MCF 10A (cell line): Measurements from ENCODE around the gene CORIN. TPM values are rescaled to one million over a fixed set of nuclear protein-coding genes. Genes with fewer than 3 reads are reported as not detected.
A peak's percentile ranks its signal among the peaks of the same experiment; 100 is the strongest.

Experiments used
- BruUV-seq: library from RNA; stranded (reverse); fragments of 400-500 nt; replicated peaks from 2 replicates; lab custom pipeline; 2021; lab: Mats Ljungman, UMichigan
- CTCF ChIA-PET: fragments of 300-600 bp; sonication (Branson Sonifier 250); formaldehyde crosslinking; extraction: SDS; loops from one replicate; lab custom pipeline; 2021; ENCODE audit warnings: antibody characterized with exemption, inconsistent platforms; lab: Yijun Ruan, JAX
- POLR2A ChIA-PET: fragments of 300-600, 350-650 bp; sonication (Branson Sonifier 250); formaldehyde crosslinking; extraction: SDS; loops from one replicate; lab custom pipeline; 2020; ENCODE audit warnings: antibody characterized with exemption, inconsistent platforms; lab: Yijun Ruan, JAX
- DNase-seq: peaks from one replicate; pipeline ENCODE4 v3.0.0-alpha.2; 2018; ENCODE audit not compliant: unreplicated experiment
- H3K27ac Mint-ChIP-seq: one replicate; pipeline ENCODE4 v1.8.0; 2022; ENCODE audit warnings: mild to moderate bottlenecking, low read depth, mixed read lengths; ENCODE audit not compliant: unreplicated experiment
- H3K27me3 Mint-ChIP-seq: one replicate; pipeline ENCODE4 v1.8.0; 2022; ENCODE audit warnings: mixed read lengths; ENCODE audit not compliant: insufficient read depth, unreplicated experiment
- H3K36me3 Mint-ChIP-seq: one replicate; pipeline ENCODE4 v1.8.0; 2022; ENCODE audit warnings: mild to moderate bottlenecking, moderate library complexity, mixed read lengths; ENCODE audit not compliant: insufficient read depth, unreplicated experiment
- H3K4me1 Mint-ChIP-seq: one replicate; pipeline ENCODE4 v1.8.0; 2022; ENCODE audit warnings: mixed read lengths; ENCODE audit not compliant: insufficient read depth, unreplicated experiment
- H3K4me3 Mint-ChIP-seq: one replicate; pipeline ENCODE4 v1.8.0; 2022; ENCODE audit warnings: mild to moderate bottlenecking, moderate library complexity, mixed read lengths; ENCODE audit not compliant: unreplicated experiment
- H3K9me3 Mint-ChIP-seq: one replicate; pipeline ENCODE4 v1.8.0; 2022; ENCODE audit warnings: mixed read lengths; ENCODE audit not compliant: unreplicated experiment
- CTCF ChIP-seq: fragments of 200-600 bp; IDR thresholded peaks from one replicate; pipeline ENCODE4 v1.8.0; 2022; ENCODE audit warnings: antibody characterized with exemption, mild to moderate bottlenecking; ENCODE audit not compliant: unreplicated experiment
- intact Hi-C: fragments of 100-400 bp; cut with micrococcal nuclease; formaldehyde crosslinking; loops from 2 replicates; pipeline ENCODE4 v1.14.1; 2022
- total RNA-seq: library from RNA; stranded (reverse); gene quantifications from 2 replicates; pipeline ENCODE4 v1.2.3, GENCODE V29; 2022

CORIN gene
- total RNA-seq, 1 experiment from 2014 or later = 1.0 TPM

GRCh38 chr4:47842985-47843384 lies 5.1 kb upstream of the CORIN start:
- Mint-ChIP-seq H3K27ac (peak overlapping the region; percentile 19), H3K4me3 (no peak overlapping the region), H3K4me1 (no peaks in the 10 kb centered on the region), H3K9me3 (no peaks in the 10 kb centered on the region), H3K36me3 (peaks cover 35% of the 10 kb centered on the region), H3K27me3 (no peaks in the 10 kb centered on the region)
- ChIA-PET POLR2A (interaction anchor here (1.2 kb wide), 1 partner anchor 139 kb away, joined by 3 read pairs; no protein-coding TSS in a partner anchor), CTCF (interaction anchor here (4.5 kb wide), 1 partner anchor 138 kb away, joined by 39 read pairs; no protein-coding TSS in a partner anchor)
- TF ChIP-seq CTCF = no peak
- BruUV-seq = no TSS peak
- no peak for DNase-seq
- intact Hi-C loops = no loop called here

GRCh38 chr4:47840291-47840690 lies 2.4 kb upstream of the CORIN start:
- no peaks in the 10 kb centered on the region for H3K4me1 Mint-ChIP-seq
- H3K27me3 Mint-ChIP-seq = no peaks in the 10 kb centered on the region
- no peaks in the 10 kb centered on the region for H3K9me3 Mint-ChIP-seq
- H3K36me3 Mint-ChIP-seq = peaks cover 17% of the 10 kb centered on the region
- DNase-seq = no peak
- BruUV-seq = no TSS peak
- no peak for TF ChIP-seq CTCF
- intact Hi-C loops = no loop called here
- H3K27ac Mint-ChIP-seq = no peak overlapping the region
- H3K4me3 Mint-ChIP-seq = no peak overlapping the region
- POLR2A ChIA-PET = interaction anchor here (0.7 kb wide), 1 partner anchor 10 kb away, joined by 5 read pairs; no protein-coding TSS in a partner anchor
- CTCF ChIA-PET = interaction anchor here (0.6 to 7.5 kb wide), 16 partner anchors 12 to 176 kb away, joined by 3 to 102 read pairs (median 4); no protein-coding TSS in a partner anchor

GRCh38 chr4:47839259-47839658 lies 1.4 kb upstream of the CORIN start:
- no peak overlapping the region for H3K4me3 Mint-ChIP-seq
- ChIA-PET CTCF (interaction anchor here (0.8 to 7.5 kb wide), 22 partner anchors 8 to 175 kb away, joined by 3 to 102 read pairs (median 4); no protein-coding TSS in a partner anchor), POLR2A (interaction anchor here (1.4 kb wide), 1 partner anchor 14 kb away, joined by 6 read pairs; no protein-coding TSS in a partner anchor)
- H3K27ac Mint-ChIP-seq = no peak overlapping the region
- H3K9me3 Mint-ChIP-seq = no peaks in the 10 kb centered on the region
- no peaks in the 10 kb centered on the region for H3K27me3 Mint-ChIP-seq
- H3K4me1 Mint-ChIP-seq = no peaks in the 10 kb centered on the region
- H3K36me3 Mint-ChIP-seq = peaks cover 10% of the 10 kb centered on the region
- no peak for TF ChIP-seq CTCF
- no peak for DNase-seq
- no TSS peak for BruUV-seq
- intact Hi-C loops = loop anchor here (5.0 kb wide), 1 partner anchor 248 kb away; no protein-coding TSS in a partner anchor

GRCh38 chr4:47838445-47838844 lies 578 bp upstream of the CORIN start:
- intact Hi-C loops = loop anchor here (5.0 kb wide), 1 partner anchor 249 kb away; no protein-coding TSS in a partner anchor
- H3K36me3 Mint-ChIP-seq = peaks cover 2% of the 10 kb centered on the region
- no peaks in the 10 kb centered on the region for H3K4me1 Mint-ChIP-seq
- DNase-seq = no peak
- no peak for TF ChIP-seq CTCF
- peaks cover 6% of the 10 kb centered on the region for H3K9me3 Mint-ChIP-seq
- no peak overlapping the region for H3K27ac Mint-ChIP-seq
- ChIA-PET POLR2A (interaction anchor here (0.6 to 2.9 kb wide), 3 partner anchors 15 to 629 kb away, joined by 4 to 10 read pairs (median 6); no protein-coding TSS in a partner anchor), CTCF (interaction anchor here (0.7 to 7.5 kb wide), 17 partner anchors 14 to 173 kb away, joined by 3 to 181 read pairs (median 5); no protein-coding TSS in a partner anchor)
- no peak overlapping the region for H3K4me3 Mint-ChIP-seq
- no peaks in the 10 kb centered on the region for H3K27me3 Mint-ChIP-seq
- BruUV-seq = TSS peak; percentile 6
